Right cardiac atrium (tissue), 5 donors: ENCODE measurements around the gene SLC22A6. TPM values are rescaled to one million over a fixed set of nuclear protein-coding genes. Genes with fewer than 3 reads are reported as not detected.

Experiments used
- ATAC-seq, 2 donors: fragments of 200-7000 bp; cut with Tn5 transposase; one replicate each; pipeline versions ENCODE4 v1.8.0 to v1.9.1; 2020; ENCODE audit warnings: moderate library complexity in 2 of 2, mild to moderate bottlenecking in 1 of 2
- DNase-seq, 3 donors: peaks; one replicate each; pipeline ENCODE4 v3.0.0-alpha.2; 2020
- H3K27ac ChIP-seq: one replicate; pipeline ENCODE4 v1.5.1; 2013; ENCODE audit warnings: mild to moderate bottlenecking, low read length, control low read depth, moderate library complexity
- H3K27me3 ChIP-seq: one replicate; pipeline ENCODE4 v1.6.1; 2013; ENCODE audit not compliant: control insufficient read depth, insufficient read depth
- H3K4me1 ChIP-seq: one replicate; pipeline ENCODE4 v1.6.1; 2013; ENCODE audit warnings: low read length; ENCODE audit not compliant: control insufficient read depth, insufficient read depth
- H3K4me3 ChIP-seq: one replicate; pipeline ENCODE4 v1.5.1; 2013; ENCODE audit warnings: low read length, control low read depth
- H3K9me3 ChIP-seq: one replicate; pipeline ENCODE4 v1.6.1; 2013; ENCODE audit warnings: low read length; ENCODE audit not compliant: control insufficient read depth
- WGBS: extraction: QIAGEN DNeasy Blood & Tissue Kit; methylation state at CpG from one replicate; pipeline ENCODE4 v1.1.7; 2013; 5-methylcytosine and 5-hydroxymethylcytosine counted together
- intact Hi-C, 4 donors: fragments of 100-400 bp; cut with DNase I; formaldehyde crosslinking; loops; one replicate each; pipeline versions ENCODE4 v1.11.0 to v1.14.0; 2022 to 2023
- polyA plus RNA-seq: library from polyadenylated mRNA; stranded (reverse); fragments of 200-250 nt; gene quantifications from one replicate; pipeline ENCODE4 v1.2.3, GENCODE V29; 2013
- total RNA-seq, 4 donors: library from RNA; stranded (reverse); fragmentation: NEBNext Ultra II Directional; extraction: Animal tissue kit (Norgen Biotek cat#: 25700); gene quantifications; one replicate each; pipeline ENCODE4 v1.2.1, GENCODE V29; 2021
- donor health status: healthy with polysubstance abuse.
- donor health status: DM: no; HTN: yes; CAD: no.
- donor health status: DM: no; HTN: no; CAD: no.
- donor health status: DM: no; HTN: yes; CAD: no; lungs with severe emphysema.
- donor health status: DM: yes; HTN: yes; CAD: no.

SLC22A6 gene
- total and polyA plus RNA-seq, 5 donors, result not detected

GRCh38 chr11:62930666-62931065, 54.1 kb downstream of the SLC22A6 start:
- intact Hi-C loops, result no loop called here
- no peaks in the 10 kb centered on the region for H3K27me3 ChIP-seq
- ATAC-seq (no peak), DNase-seq (no peak)
- no peaks in the 10 kb centered on the region for H3K4me1 ChIP-seq
- no peak overlapping the region for H3K4me3 ChIP-seq
- H3K27ac ChIP-seq, result no peak overlapping the region
- 41% methylated on average over 1 of the region's 1 CpG for WGBS
- no peaks in the 10 kb centered on the region for H3K9me3 ChIP-seq

GRCh38 chr11:62930157-62930556, 54.6 kb downstream of the SLC22A6 start:
- Histone ChIP-seq H3K4me1 (no peaks in the 10 kb centered on the region), H3K27me3 (no peaks in the 10 kb centered on the region), H3K27ac (no peak overlapping the region), H3K9me3 (no peaks in the 10 kb centered on the region), H3K4me3 (no peak overlapping the region)
- WGBS, result 38% methylated on average over 4 of the region's 4 CpGs
- ATAC-seq (no peak), DNase-seq (no peak)
- intact Hi-C loops, result no loop called here

GRCh38 chr11:62928011-62928410, 56.8 kb downstream of the SLC22A6 start:
- ATAC-seq (no peak), DNase-seq (no peak)
- WGBS, result 61% methylated on average over 13 of the region's 13 CpGs
- intact Hi-C loops, result no loop called here
- no peak overlapping the region for H3K4me3 ChIP-seq
- no peaks in the 10 kb centered on the region for H3K4me1 ChIP-seq
- H3K9me3 ChIP-seq, result no peaks in the 10 kb centered on the region
- H3K27ac ChIP-seq, result no peak overlapping the region
- no peaks in the 10 kb centered on the region for H3K27me3 ChIP-seq

GRCh38 chr11:62926680-62927455, 57.9 kb downstream of the SLC22A6 start:
- Histone ChIP-seq H3K27me3 (no peaks in the 10 kb centered on the region), H3K27ac (no peak overlapping the region), H3K4me1 (no peaks in the 10 kb centered on the region), H3K9me3 (no peaks in the 10 kb centered on the region), H3K4me3 (peak overlapping the region; percentile 29)
- 17% methylated on average over 53 of the region's 53 CpGs for WGBS
- intact Hi-C loops, result no loop called here
- ATAC-seq (no peak), DNase-seq (no peak)

Other genes starting within 250 kb of the SLC22A6 start
- 10 to 100 TPM in 2 of 4 donors, 1 to 10 TPM in 2; 7.8 to 14.5 (median 9.5) TPM for gene ZBTB3, start 230.8 kb downstream of the SLC22A6 start, total RNA-seq
- 4.0 TPM for gene ZBTB3, start 230.8 kb downstream of the SLC22A6 start, polyA plus RNA-seq
- gene POLR2G, start 223.4 kb downstream of the SLC22A6 start, total RNA-seq, result 10 to 100 TPM; 34.4 to 43.3 (median 37.4) TPM
- gene POLR2G, start 223.4 kb downstream of the SLC22A6 start, polyA plus RNA-seq, result 51.1 TPM
- gene TAF6L, start 213.6 kb downstream of the SLC22A6 start, total RNA-seq, result 10 to 100 TPM in 1 of 4 donors, 1 to 10 TPM in 3; 8.0 to 17.1 (median 9.6) TPM
- 10.4 TPM for gene TAF6L, start 213.6 kb downstream of the SLC22A6 start, polyA plus RNA-seq
- 10 to 100 TPM; 19.2 to 21.8 (median 19.7) TPM for gene TMEM179B, start 197.6 kb downstream of the SLC22A6 start, total RNA-seq
- 29.7 TPM for gene TMEM179B, start 197.6 kb downstream of the SLC22A6 start, polyA plus RNA-seq
- gene TMEM223, start 193.0 kb downstream of the SLC22A6 start, total RNA-seq, result 10 to 100 TPM; 12.7 to 17.2 (median 16.3) TPM
- 29.5 TPM for gene TMEM223, start 193.0 kb downstream of the SLC22A6 start, polyA plus RNA-seq
- 10 to 100 TPM; 40.3 to 56.4 (median 47.1) TPM for gene NXF1, start 179.5 kb downstream of the SLC22A6 start, total RNA-seq
- 45.8 TPM for gene NXF1, start 179.5 kb downstream of the SLC22A6 start, polyA plus RNA-seq
- gene STX5, start 152.9 kb downstream of the SLC22A6 start, total RNA-seq, result 10 to 100 TPM; 20.1 to 27.8 (median 21.8) TPM
- 14.4 TPM for gene STX5, start 152.9 kb downstream of the SLC22A6 start, polyA plus RNA-seq
- not detected for gene TEX54, start 152.1 kb downstream of the SLC22A6 start, total RNA-seq
- not detected for gene TEX54, start 152.1 kb downstream of the SLC22A6 start, polyA plus RNA-seq
- gene WDR74, start 145.4 kb downstream of the SLC22A6 start, total RNA-seq, result 10 to 100 TPM; 24.8 to 28.7 (median 26.6) TPM
- 17.9 TPM for gene WDR74, start 145.4 kb downstream of the SLC22A6 start, polyA plus RNA-seq
- 10 to 100 TPM; 40.2 to 64.1 (median 40.5) TPM for gene SLC3A2, start 104.1 kb downstream of the SLC22A6 start, total RNA-seq
- 28.1 TPM for gene SLC3A2, start 104.1 kb downstream of the SLC22A6 start, polyA plus RNA-seq
- under 1 TPM in 2 of 4 donors, not detected in 2; 0.09 to 0.24 TPM for gene CHRM1, start 63.6 kb downstream of the SLC22A6 start, total RNA-seq
- 0.07 TPM for gene CHRM1, start 63.6 kb downstream of the SLC22A6 start, polyA plus RNA-seq
- not detected for gene SLC22A8, start 30.9 kb upstream of the SLC22A6 start, total RNA-seq
- gene SLC22A8, start 30.9 kb upstream of the SLC22A6 start, polyA plus RNA-seq, result not detected
- not detected for gene SLC22A24, start 159.3 kb upstream of the SLC22A6 start, total RNA-seq
- not detected for gene SLC22A24, start 159.3 kb upstream of the SLC22A6 start, polyA plus RNA-seq